ENCODE measurements around the gene WASL.
"Not testable (repeated sequence)": the region's sequence is repeated elsewhere in the genome, so short reads cannot be mapped to it uniquely, and the experiment has no call there.

WASL gene

GRCh38 chr7:123768493-123768892 lies 19.7 kb upstream of the WASL start:
- no peak for DNase-seq

GRCh38 chr7:123763191-123763661 lies 14.4 kb upstream of the WASL start:
- DNase-seq = no peak

- DNase-seq = no peak
Measured at GRCh38 chr7:123761729-123762128, 12.9 kb upstream of the WASL start.

- no peak for DNase-seq
Measured at GRCh38 chr7:123757095-123757494, 8.3 kb upstream of the WASL start.

GRCh38 chr7:123755338-123755737 lies 6.5 kb upstream of the WASL start:
- no peak for DNase-seq

GRCh38 chr7:123754271-123754871 lies 5.6 kb upstream of the WASL start:
- DNase-seq = no peak

- DNase-seq = no peak
Measured at GRCh38 chr7:123752534-123752933, 3.7 kb upstream of the WASL start.

GRCh38 chr7:123751821-123752220 lies 3.0 kb upstream of the WASL start:
- no peak for DNase-seq

GRCh38 chr7:123750389-123751230 lies 1.8 kb upstream of the WASL start:
- DNase-seq = no peak

- no peak for DNase-seq
Measured at GRCh38 chr7:123749537-123749857, 694 bp upstream of the WASL start.

- peak; percentile 13 for DNase-seq
Measured at GRCh38 chr7:123748171-123748733, 551 bp downstream of the WASL start.

GRCh38 chr7:123747620-123748141 lies 1.1 kb downstream of the WASL start:
- DNase-seq = peak; percentile 3

GRCh38 chr7:123746931-123747488 lies 1.8 kb downstream of the WASL start:
- no peak for DNase-seq

- DNase-seq = no peak
Measured at GRCh38 chr7:123746055-123746454, 2.7 kb downstream of the WASL start.

- no peak for DNase-seq
Measured at GRCh38 chr7:123745437-123745836, 3.4 kb downstream of the WASL start.

- DNase-seq = no peak
Measured at GRCh38 chr7:123744416-123744815, 4.4 kb downstream of the WASL start.

GRCh38 chr7:123741940-123742339 lies 6.9 kb downstream of the WASL start:
- no peak for DNase-seq

- DNase-seq = no peak
Measured at GRCh38 chr7:123738808-123739207, 10.0 kb downstream of the WASL start.

GRCh38 chr7:123738356-123738755 lies 10.4 kb downstream of the WASL start:
- DNase-seq = no peak

GRCh38 chr7:123737168-123737674 lies 11.6 kb downstream of the WASL start:
- not testable (repeated sequence) for DNase-seq

GRCh38 chr7:123735539-123735938 lies 13.3 kb downstream of the WASL start:
- no peak for DNase-seq

GRCh38 chr7:123734498-123734897 lies 14.3 kb downstream of the WASL start:
- no peak for DNase-seq

GRCh38 chr7:123732413-123733091 lies 16.3 kb downstream of the WASL start:
- DNase-seq = no peak
